Panc1 (cell line): ENCODE measurements around the gene SULT2B1. TPM values are rescaled to one million over a fixed set of nuclear protein-coding genes. Genes with fewer than 3 reads are reported as not detected.

Source experiments
- ATAC-seq: fragments of 200-7000 bp; cut with Tn5 transposase; 2 replicates; pipeline ENCODE4 v1.9.1; 2020; ENCODE audit warnings: mild to moderate bottlenecking, moderate library complexity
- BruUV-seq: library from RNA; stranded (reverse); fragments of 400-500 nt; replicated peaks from 2 replicates; lab custom pipeline; 2021; lab: Mats Ljungman, UMichigan
- CTCF ChIA-PET: fragments of 300-600 bp; sonication (Branson Sonifier 250); formaldehyde crosslinking; loops from one replicate; lab custom pipeline; 2022; ENCODE audit warnings: antibody characterized with exemption; lab: Charles Lee
- POLR2A ChIA-PET: fragments of 300-600 bp; sonication (Branson Sonifier 250); formaldehyde crosslinking; loops from one replicate; lab custom pipeline; 2022; ENCODE audit warnings: antibody characterized with exemption; lab: Charles Lee
- DNase-seq: peaks from one replicate; pipeline ENCODE4 v3.0.0-alpha.2; 2010; ENCODE audit warnings: low read depth, low spot score
- H3K27ac ChIP-seq: 2 replicates; pipeline ENCODE4 v1.5.1; 2011; ENCODE audit warnings: mild to moderate bottlenecking, low read length, inconsistent platforms
- H3K27me3 ChIP-seq: fragments of 200-500 bp; sonication (Bioruptor generic); 2 replicates; pipeline ENCODE4 v1.6.0; 2014; ENCODE audit warnings: low read length, inconsistent platforms; ENCODE audit not compliant: control insufficient read depth, insufficient read depth
- H3K36me3 ChIP-seq: fragments of 200-500 bp; sonication (Bioruptor generic); 2 replicates; pipeline ENCODE4 v1.5.1; 2014; ENCODE audit warnings: inconsistent platforms, mild to moderate bottlenecking, low read length, moderate library complexity; ENCODE audit not compliant: control insufficient read depth, insufficient read depth
- H3K4me1 ChIP-seq: 2 replicates; pipeline ENCODE4 v1.5.1; 2011; ENCODE audit warnings: inconsistent platforms, mild to moderate bottlenecking, low read length, moderate library complexity; ENCODE audit not compliant: control insufficient read depth, insufficient read depth
- H3K4me3 ChIP-seq, 2 experiments: 2 replicates each; pipeline ENCODE4 v1.5.1; 2011 to 2012; ENCODE audit warnings: low read depth in 2 of 2, low read length in 2 of 2, mild to moderate bottlenecking in 2 of 2, inconsistent platforms in 1 of 2, moderate library complexity in 1 of 2
- H3K9me3 ChIP-seq: fragments of 200-500 bp; sonication (Bioruptor generic); 2 replicates; pipeline ENCODE4 v1.5.1; 2014; ENCODE audit warnings: low read depth, mild to moderate bottlenecking, inconsistent platforms, low read length, moderate library complexity; ENCODE audit not compliant: control insufficient read depth, insufficient read depth
- CTCF ChIP-seq: fragments of 450-650 bp; IDR thresholded peaks from 2 replicates; pipeline ENCODE4 v1.5.1; 2017; ENCODE audit warnings: mild to moderate bottlenecking
- POLR2AphosphoS5 ChIP-seq: IDR thresholded peaks from 2 replicates; pipeline ENCODE4 v1.6.1; 2012; ENCODE audit warnings: mild to moderate bottlenecking, low read depth, low read length, moderate library complexity
- REST ChIP-seq, 2 experiments: IDR thresholded peaks; 2 replicates each; pipeline ENCODE4 v1.6.1; 2011 to 2012; ENCODE audit warnings: low read depth in 2 of 2, control low read depth in 1 of 2, low read length in 1 of 2, mild to moderate bottlenecking in 1 of 2, moderate library complexity in 1 of 2; ENCODE audit not compliant: insufficient read depth in 1 of 2
- SIN3A ChIP-seq: IDR thresholded peaks from 2 replicates; pipeline ENCODE4 v1.6.1; 2012; ENCODE audit warnings: low read depth, mild to moderate bottlenecking, low read length, moderate library complexity, borderline replicate concordance; ENCODE audit not compliant: insufficient read depth
- TCF7L2 ChIP-seq: IDR thresholded peaks from 2 replicates; pipeline ENCODE4 v1.6.1; 2011; ENCODE audit warnings: mild to moderate bottlenecking, low read depth, low read length, inconsistent platforms
- in situ Hi-C: cut with HindIII; loops from 2 replicates; pipeline ENCODE4 v1.10.0; 2016; ENCODE audit warnings: low sequenced_read_pairs, low pct_unique_long_range_greater_than_20kb
- intact Hi-C: fragments of 100-400 bp; cut with micrococcal nuclease; formaldehyde crosslinking; loops from one replicate; pipeline ENCODE4 v1.10.0; 2022; ENCODE audit not compliant: unreplicated experiment
- total RNA-seq: library from RNA; stranded (reverse); gene quantifications from one replicate; pipeline ENCODE4 v1.2.1, GENCODE V29; 2021; ENCODE audit not compliant: unreplicated experiment

The SULT2B1 gene
- total RNA-seq, 1 experiment from 2014 or later: 3.6 TPM

- intact Hi-C loops: no loop called here
- no peaks in the 10 kb centered on the region for H3K36me3 ChIP-seq
- H3K4me3 ChIP-seq: no peak overlapping the region
- no peak overlapping the region for H3K27ac ChIP-seq
- BruUV-seq: no TSS peak
- DNase-seq: no peak
- TF ChIP-seq SIN3A: no peak
- TF ChIP-seq CTCF: no peak
- TF ChIP-seq REST (IDR thresholded peaks at IDR 0.05; ENCODE audit: insufficient read depth in 1 of 2, low read depth in 2 of 2, low read length in 1 of 2): no peak
- TF ChIP-seq TCF7L2: no peak
- TF ChIP-seq POLR2AphosphoS5: no peak
- POLR2A ChIA-PET: no interaction called here
- no peaks in the 10 kb centered on the region for H3K9me3 ChIP-seq
- CTCF ChIA-PET: no interaction called here
- ATAC-seq: no peak
- H3K27me3 ChIP-seq: no peaks in the 10 kb centered on the region
- in situ Hi-C loops: no loop called here
- H3K4me1 ChIP-seq: peaks cover 8% of the 10 kb centered on the region
Measured at GRCh38 chr19:48642862-48643261, 90.9 kb downstream of the SULT2B1 start.

GRCh38 chr19:48644355-48644754 is 92.4 kb downstream of the SULT2B1 start:
- no peaks in the 10 kb centered on the region for H3K27me3 ChIP-seq
- DNase-seq (no peak), ATAC-seq (no peak)
- intact Hi-C loops: no loop called here
- H3K4me1 ChIP-seq: peaks cover 2% of the 10 kb centered on the region; the same call in 1 of the 2 replicates
- no TSS peak for BruUV-seq
- TF ChIP-seq CTCF (no peak), SIN3A (no peak), POLR2AphosphoS5 (no peak), REST (IDR thresholded peaks at IDR 0.05; ENCODE audit: insufficient read depth in 1 of 2, low read depth in 2 of 2, low read length in 1 of 2) (no peak), TCF7L2 (no peak)
- H3K27ac ChIP-seq: no peak overlapping the region
- H3K9me3 ChIP-seq: no peaks in the 10 kb centered on the region
- in situ Hi-C loops: no loop called here
- no peaks in the 10 kb centered on the region for H3K36me3 ChIP-seq
- ChIA-PET CTCF (no interaction called here), POLR2A (interaction anchor here (1.1 kb wide), 1 partner anchor 21 kb away, joined by 3 read pairs; no protein-coding TSS in a partner anchor)
- no peak overlapping the region; a peak in 1 of 4 replicates for H3K4me3 ChIP-seq
